Naive B cell (primary cell): ENCODE measurements around the gene B3GNT2. TPM values are rescaled to one million over a fixed set of nuclear protein-coding genes. Genes with fewer than 3 reads are reported as not detected.
A peak's percentile ranks its signal among the peaks of the same experiment; 100 is the strongest.

Experiments
- ATAC-seq, 2 donors: fragments of 150-1000 bp; cut with Tn5 transposase; 2 replicates each; pipeline ENCODE4 v1.10.0; 2021; ENCODE audit warnings: low read depth in 2 of 2, mild to moderate bottlenecking in 2 of 2, moderate library complexity in 2 of 2
- DNase-seq: peaks from one replicate; pipeline ENCODE4 v3.0.0; 2022
- H3K27ac Mint-ChIP-seq, 6 donors: one replicate each; pipeline ENCODE4 v1.8.0; 2020 to 2022; ENCODE audit warnings: mild to moderate bottlenecking in 6 of 6, mixed read lengths in 6 of 6, moderate library complexity in 5 of 6, inconsistent platforms in 2 of 6
- H3K27me3 Mint-ChIP-seq, 3 donors: one replicate each; pipeline ENCODE4 v1.8.0; 2021 to 2022; ENCODE audit warnings: mixed read lengths in 3 of 3, mild to moderate bottlenecking in 1 of 3
- H3K36me3 Mint-ChIP-seq, 2 donors: one replicate each; pipeline ENCODE4 v1.8.0; 2020 to 2022; ENCODE audit warnings: mixed read lengths in 2 of 2, inconsistent platforms in 1 of 2, mild to moderate bottlenecking in 1 of 2
- H3K4me1 Mint-ChIP-seq, 3 donors: one replicate each; pipeline ENCODE4 v1.8.0; 2020 to 2022; ENCODE audit warnings: mixed read lengths in 3 of 3, inconsistent platforms in 1 of 3, mild to moderate bottlenecking in 1 of 3, moderate library complexity in 1 of 3
- H3K4me3 Mint-ChIP-seq, 8 donors: one replicate each; pipeline ENCODE4 v1.8.0; 2020 to 2022; ENCODE audit warnings: mild to moderate bottlenecking in 8 of 8, mixed read lengths in 8 of 8, moderate library complexity in 8 of 8, inconsistent platforms in 2 of 8
- H3K9me3 Mint-ChIP-seq, 7 donors: one replicate each; pipeline ENCODE4 v1.8.0; 2020 to 2022; ENCODE audit warnings: mixed read lengths in 7 of 7, mild to moderate bottlenecking in 5 of 7, inconsistent platforms in 2 of 7, moderate library complexity in 1 of 7
- polyA plus RNA-seq, 6 donors: library from polyadenylated mRNA; unstranded; fragments of 300-500 nt; fragmentation: Illumina TruSeq; gene quantifications; one replicate each; pipeline ENCODE4 v1.2.3, GENCODE V29; 2021; ENCODE audit warnings: low read depth in 6 of 6

Gene B3GNT2
- polyA plus RNA-seq, 6 donors from 2014 or later, result 24.8 to 43.4 (median 36.5) TPM

GRCh38 chr2:62203459-62203858, 7.5 kb downstream of the B3GNT2 start:
- Mint-ChIP-seq H3K27me3 (no peaks in the 10 kb centered on the region), H3K9me3 (no peaks in the 10 kb centered on the region), H3K27ac (peak overlapping the region in 3 of 6 donors; percentile 9 to 67 (median 42)), H3K36me3 (no peaks in the 10 kb centered on the region), H3K4me1 (peaks cover 77 to 95% (median 92%) of the 10 kb centered on the region in 3 donors), H3K4me3 (peak overlapping the region in 1 of 8 donors; percentile 10)
- ATAC-seq (no peak), DNase-seq (no peak)

- no peak for DNase-seq
- H3K36me3 Mint-ChIP-seq, result peaks cover 0 to 2% of the 10 kb centered on the region in 2 donors
- H3K4me3 Mint-ChIP-seq, result peak overlapping the region in 1 of 8 donors; percentile 21
- ATAC-seq, result no peak
- no peaks in the 10 kb centered on the region for H3K27me3 Mint-ChIP-seq
- H3K27ac Mint-ChIP-seq, result peak overlapping the region in 1 of 6 donors; percentile 10
- peaks cover 0 to under 1% (median 0%) of the 10 kb centered on the region in 7 donors for H3K9me3 Mint-ChIP-seq
- peaks cover 81 to 94% (median 90%) of the 10 kb centered on the region in 3 donors for H3K4me1 Mint-ChIP-seq
These were observed 9.1 kb downstream of the B3GNT2 start for GRCh38 chr2:62204998-62205496.

- peaks cover 0 to 4% (median 0%) of the 10 kb centered on the region in 7 donors for H3K9me3 Mint-ChIP-seq
- peaks cover 79 to 92% (median 89%) of the 10 kb centered on the region in 3 donors for H3K4me1 Mint-ChIP-seq
- peaks cover 0 to 4% of the 10 kb centered on the region in 2 donors for H3K36me3 Mint-ChIP-seq
- H3K4me3 Mint-ChIP-seq, result no peak overlapping the region
- peak overlapping the region in 3 of 6 donors; percentile 10 to 36 (median 20) for H3K27ac Mint-ChIP-seq
- ATAC-seq, result no peak
- no peak for DNase-seq
- no peaks in the 10 kb centered on the region for H3K27me3 Mint-ChIP-seq
These were observed 9.6 kb downstream of the B3GNT2 start for GRCh38 chr2:62205554-62205953.

- ATAC-seq (no peak), DNase-seq (no peak)
- Mint-ChIP-seq H3K27ac (peak overlapping the region in 3 of 6 donors; percentile 10 to 36 (median 20)), H3K9me3 (peaks cover 0 to 4% (median 0%) of the 10 kb centered on the region in 7 donors), H3K36me3 (peaks cover 0 to 4% of the 10 kb centered on the region in 2 donors), H3K27me3 (no peaks in the 10 kb centered on the region), H3K4me1 (peaks cover 77 to 90% (median 88%) of the 10 kb centered on the region in 3 donors), H3K4me3 (no peak overlapping the region)
These were observed 10.1 kb downstream of the B3GNT2 start for GRCh38 chr2:62206024-62206423.

GRCh38 chr2:62207491-62207890, 11.6 kb downstream of the B3GNT2 start:
- no peak for DNase-seq
- ATAC-seq, result no peak
- Mint-ChIP-seq H3K9me3 (peaks cover 5 to 16% (median 8%) of the 10 kb centered on the region in 7 donors), H3K36me3 (peaks cover 13 to 14% of the 10 kb centered on the region in 2 donors), H3K4me3 (no peak overlapping the region), H3K27ac (no peak overlapping the region), H3K4me1 (peaks cover 74 to 88% (median 85%) of the 10 kb centered on the region in 3 donors), H3K27me3 (no peaks in the 10 kb centered on the region)

- peaks cover 14 to 16% of the 10 kb centered on the region in 2 donors for H3K36me3 Mint-ChIP-seq
- H3K27ac Mint-ChIP-seq, result peak overlapping the region in 3 of 6 donors; percentile 5 to 82 (median 71)
- H3K9me3 Mint-ChIP-seq, result peaks cover 5 to 16% (median 8%) of the 10 kb centered on the region in 7 donors
- H3K4me3 Mint-ChIP-seq, result no peak overlapping the region
- peaks cover 68 to 88% (median 81%) of the 10 kb centered on the region in 3 donors for H3K4me1 Mint-ChIP-seq
- DNase-seq (no peak), ATAC-seq (no peak)
- H3K27me3 Mint-ChIP-seq, result no peaks in the 10 kb centered on the region
These were observed 12.3 kb downstream of the B3GNT2 start for GRCh38 chr2:62208074-62208757.

- Mint-ChIP-seq H3K36me3 (peaks cover 16 to 19% of the 10 kb centered on the region in 2 donors), H3K27me3 (no peaks in the 10 kb centered on the region), H3K27ac (peak overlapping the region in 3 of 6 donors; percentile 13 to 82 (median 71)), H3K9me3 (peaks cover 5 to 16% (median 8%) of the 10 kb centered on the region in 7 donors), H3K4me3 (peak overlapping the region in 1 of 8 donors; percentile 58), H3K4me1 (peaks cover 68 to 88% (median 81%) of the 10 kb centered on the region in 3 donors)
- DNase-seq, result no peak
- ATAC-seq, result no peak
These were observed 12.8 kb downstream of the B3GNT2 start for GRCh38 chr2:62208758-62209114.

- Mint-ChIP-seq H3K4me3 (no peak overlapping the region), H3K9me3 (peaks cover 5 to 16% (median 8%) of the 10 kb centered on the region in 7 donors), H3K36me3 (peaks cover 16 to 26% of the 10 kb centered on the region in 2 donors), H3K27ac (peak overlapping the region in 5 of 6 donors; percentile 13 to 82 (median 51)), H3K27me3 (no peaks in the 10 kb centered on the region), H3K4me1 (peaks cover 74 to 89% (median 85%) of the 10 kb centered on the region in 3 donors)
- DNase-seq, result no peak
- no peak for ATAC-seq
These were observed 13.6 kb downstream of the B3GNT2 start for GRCh38 chr2:62209427-62209991.

- Mint-ChIP-seq H3K4me3 (no peak overlapping the region), H3K27ac (peak overlapping the region in 5 of 6 donors; percentile 67 to 83 (median 78)), H3K9me3 (peaks cover 8 to 21% (median 11%) of the 10 kb centered on the region in 7 donors), H3K36me3 (peaks cover 15 to 33% of the 10 kb centered on the region in 2 donors), H3K27me3 (no peaks in the 10 kb centered on the region), H3K4me1 (peaks cover 63 to 80% (median 77%) of the 10 kb centered on the region in 3 donors)
- DNase-seq (no peak), ATAC-seq (no peak)
These were observed 19.6 kb downstream of the B3GNT2 start for GRCh38 chr2:62215306-62216064.

- Mint-ChIP-seq H3K27ac (peak overlapping the region in 4 of 6 donors; percentile 14 to 83 (median 78)), H3K9me3 (peaks cover 8 to 20% (median 11%) of the 10 kb centered on the region in 7 donors), H3K4me1 (peaks cover 65 to 83% (median 79%) of the 10 kb centered on the region in 3 donors), H3K27me3 (no peaks in the 10 kb centered on the region), H3K4me3 (no peak overlapping the region), H3K36me3 (peaks cover 15 to 33% of the 10 kb centered on the region in 2 donors)
- DNase-seq (no peak), ATAC-seq (no peak)
These were observed 20.2 kb downstream of the B3GNT2 start for GRCh38 chr2:62216113-62216512.

- DNase-seq (no peak), ATAC-seq (no peak)
- H3K4me1 Mint-ChIP-seq, result peaks cover 66 to 85% (median 77%) of the 10 kb centered on the region in 3 donors
- peaks cover 14 to 30% of the 10 kb centered on the region in 2 donors for H3K36me3 Mint-ChIP-seq
- peaks cover 6 to 18% (median 9%) of the 10 kb centered on the region in 7 donors for H3K9me3 Mint-ChIP-seq
- no peak overlapping the region for H3K4me3 Mint-ChIP-seq
- H3K27me3 Mint-ChIP-seq, result no peaks in the 10 kb centered on the region
- peak overlapping the region in 2 of 6 donors; percentile 14 to 71 for H3K27ac Mint-ChIP-seq
These were observed 20.7 kb downstream of the B3GNT2 start for GRCh38 chr2:62216616-62217015.

GRCh38 chr2:62217421-62217820, 21.5 kb downstream of the B3GNT2 start:
- Mint-ChIP-seq H3K9me3 (peaks cover 0 to 10% (median 4%) of the 10 kb centered on the region in 7 donors), H3K4me1 (peaks cover 67 to 85% (median 76%) of the 10 kb centered on the region in 3 donors), H3K4me3 (no peak overlapping the region), H3K27me3 (no peaks in the 10 kb centered on the region), H3K27ac (peak overlapping the region in 2 of 6 donors; percentile 19 to 72), H3K36me3 (peaks cover 13 to 30% of the 10 kb centered on the region in 2 donors)
- ATAC-seq, result no peak
- DNase-seq, result no peak

GRCh38 chr2:62217970-62218369, 22.1 kb downstream of the B3GNT2 start:
- Mint-ChIP-seq H3K4me1 (peaks cover 65 to 85% (median 77%) of the 10 kb centered on the region in 3 donors), H3K4me3 (no peak overlapping the region), H3K27me3 (no peaks in the 10 kb centered on the region), H3K36me3 (peaks cover 15 to 29% of the 10 kb centered on the region in 2 donors), H3K9me3 (peaks cover 0 to 9% (median 4%) of the 10 kb centered on the region in 7 donors), H3K27ac (peak overlapping the region in 3 of 6 donors; percentile 15 to 66 (median 38))
- ATAC-seq (no peak), DNase-seq (no peak)
